Natural killer cell (primary cell): ENCODE data around the gene CARD19. TPM values are rescaled to one million over a fixed set of nuclear protein-coding genes. Genes with fewer than 3 reads are reported as not detected.

ENCODE experiments used
- ATAC-seq, 3 donors: fragments of 150-1000 bp in 2 of 3; fragments of 200-7000 bp in 1 of 3; cut with Tn5 transposase; 1 replicate in 1 of 3; 2 replicates in 2 of 3; pipeline ENCODE4 v1.10.0; 2021; ENCODE audit warnings: mild to moderate bottlenecking in 2 of 3, moderate library complexity in 2 of 3
- DNase-seq, 2 donors: peaks; one replicate each; pipeline versions ENCODE4 v3.0.0 to v3.0.0-alpha.2; 2013 to 2021; ENCODE audit warnings: mixed read lengths in 1 of 2
- H3K27ac ChIP-seq: one replicate; pipeline ENCODE4 v1.5.1; 2013; ENCODE audit warnings: mild to moderate bottlenecking, low read length
- H3K27me3 ChIP-seq: one replicate; pipeline ENCODE4 v1.6.1; 2013; ENCODE audit warnings: low read length; ENCODE audit not compliant: control insufficient read depth, insufficient read depth
- H3K36me3 ChIP-seq: one replicate; pipeline ENCODE4 v1.6.1; 2013; ENCODE audit warnings: low read length; ENCODE audit not compliant: control insufficient read depth, insufficient read depth
- H3K4me1 ChIP-seq: one replicate; pipeline ENCODE4 v1.6.1; 2013; ENCODE audit warnings: low read length; ENCODE audit not compliant: control insufficient read depth, insufficient read depth
- H3K4me3 ChIP-seq: one replicate; pipeline ENCODE4 v1.5.1; 2013; ENCODE audit warnings: low read length
- H3K9me3 ChIP-seq: one replicate; pipeline ENCODE4 v1.6.1; 2013; ENCODE audit warnings: low read length; ENCODE audit not compliant: control insufficient read depth, insufficient read depth
- H3K27ac Mint-ChIP-seq, 2 donors: one replicate each; pipeline ENCODE4 v1.8.0; 2022; ENCODE audit warnings: mild to moderate bottlenecking in 2 of 2, mixed read lengths in 2 of 2, moderate library complexity in 1 of 2
- H3K27me3 Mint-ChIP-seq, 2 donors: one replicate each; pipeline ENCODE4 v1.8.0; 2022; ENCODE audit warnings: low read depth in 2 of 2, mixed read lengths in 2 of 2
- H3K36me3 Mint-ChIP-seq: one replicate; pipeline ENCODE4 v1.8.0; 2022; ENCODE audit warnings: mixed read lengths
- H3K4me1 Mint-ChIP-seq, 2 donors: one replicate each; pipeline ENCODE4 v1.8.0; 2022; ENCODE audit warnings: mixed read lengths in 2 of 2
- H3K4me3 Mint-ChIP-seq: one replicate; pipeline ENCODE4 v1.8.0; 2022; ENCODE audit warnings: mild to moderate bottlenecking, moderate library complexity, mixed read lengths
- H3K9me3 Mint-ChIP-seq, 2 donors: one replicate each; pipeline ENCODE4 v1.8.0; 2022; ENCODE audit warnings: mixed read lengths in 2 of 2
- WGBS: methylation state at CpG from one replicate; pipeline ENCODE4 v1.1.7; 2013; ENCODE audit warnings: missing lambda C conversion rate; ENCODE audit not compliant: insufficient coverage; 5-methylcytosine and 5-hydroxymethylcytosine counted together
- intact Hi-C: fragments of 100-400 bp; cut with micrococcal nuclease; formaldehyde crosslinking; loops from one replicate; pipeline ENCODE4 v1.14.2; 2022
- total RNA-seq, 4 donors: library from RNA; stranded (reverse); fragments of 120-200 nt in 1 of 4; gene quantifications; one replicate each; pipeline versions ENCODE4 v1.2.3 to v1.2.4, GENCODE V29; 2013 to 2022
- TF ChIP-seq, protein P1 (sequence below): fragments of 200-600 bp; IDR thresholded peaks from one replicate; pipeline ENCODE4 v1.8.0; 2022; ENCODE audit warnings: antibody characterized with exemption

CARD19 gene
- total RNA-seq, 3 donors from 2014 or later (not counting 1 experiment from before 2014, with no cell fraction given) = 30.7 to 49.1 (median 42.6) TPM

GRCh38 chr9:93076101-93076791 is 19.8 kb upstream of the CARD19 start:
- TF ChIP-seq, protein P1, sequence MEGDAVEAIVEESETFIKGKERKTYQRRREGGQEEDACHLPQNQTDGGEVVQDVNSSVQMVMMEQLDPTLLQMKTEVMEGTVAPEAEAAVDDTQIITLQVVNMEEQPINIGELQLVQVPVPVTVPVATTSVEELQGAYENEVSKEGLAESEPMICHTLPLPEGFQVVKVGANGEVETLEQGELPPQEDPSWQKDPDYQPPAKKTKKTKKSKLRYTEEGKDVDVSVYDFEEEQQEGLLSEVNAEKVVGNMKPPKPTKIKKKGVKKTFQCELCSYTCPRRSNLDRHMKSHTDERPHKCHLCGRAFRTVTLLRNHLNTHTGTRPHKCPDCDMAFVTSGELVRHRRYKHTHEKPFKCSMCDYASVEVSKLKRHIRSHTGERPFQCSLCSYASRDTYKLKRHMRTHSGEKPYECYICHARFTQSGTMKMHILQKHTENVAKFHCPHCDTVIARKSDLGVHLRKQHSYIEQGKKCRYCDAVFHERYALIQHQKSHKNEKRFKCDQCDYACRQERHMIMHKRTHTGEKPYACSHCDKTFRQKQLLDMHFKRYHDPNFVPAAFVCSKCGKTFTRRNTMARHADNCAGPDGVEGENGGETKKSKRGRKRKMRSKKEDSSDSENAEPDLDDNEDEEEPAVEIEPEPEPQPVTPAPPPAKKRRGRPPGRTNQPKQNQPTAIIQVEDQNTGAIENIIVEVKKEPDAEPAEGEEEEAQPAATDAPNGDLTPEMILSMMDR = no peak
- no peaks in the 10 kb centered on the region for H3K9me3 Mint-ChIP-seq
- Histone ChIP-seq H3K36me3 (peaks cover 4% of the 10 kb centered on the region), H3K27ac (no peak overlapping the region), H3K4me3 (no peak overlapping the region), H3K27me3 (peaks cover 2% of the 10 kb centered on the region), H3K4me1 (peaks cover 10% of the 10 kb centered on the region), H3K9me3 (no peaks in the 10 kb centered on the region)
- no peaks in the 10 kb centered on the region for H3K4me1 Mint-ChIP-seq
- H3K36me3 Mint-ChIP-seq = no peaks in the 10 kb centered on the region
- intact Hi-C loops = no loop called here
- no peak for ATAC-seq
- no peak overlapping the region for H3K27ac Mint-ChIP-seq
- no peak for DNase-seq
- no peak overlapping the region for H3K4me3 Mint-ChIP-seq
- WGBS = 95% methylated on average over 12 of the region's 12 CpGs
- H3K27me3 Mint-ChIP-seq = peaks cover 50 to 61% of the 10 kb centered on the region in 2 donors

DNA sequence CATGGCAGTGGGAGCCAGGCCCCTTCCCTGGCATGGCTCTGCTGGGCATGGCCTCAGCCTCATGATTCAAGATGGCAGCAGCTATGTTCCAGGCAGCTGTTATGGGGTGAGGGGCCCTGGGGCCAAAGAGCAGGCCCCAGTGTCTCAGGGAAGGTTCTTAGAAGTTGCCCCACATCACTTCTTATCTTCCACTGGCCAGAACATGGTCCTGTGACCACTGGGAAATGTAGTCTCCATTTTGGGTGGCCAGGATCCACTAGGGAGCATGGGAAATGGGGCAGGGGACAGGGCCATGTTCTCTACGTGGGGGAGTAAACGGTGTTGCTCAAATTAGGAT is 19.3 kb upstream of the CARD19 start:
- ATAC-seq (no peak), DNase-seq (no peak)
- Mint-ChIP-seq H3K9me3 (no peaks in the 10 kb centered on the region), H3K36me3 (no peaks in the 10 kb centered on the region), H3K27ac (no peak overlapping the region), H3K4me1 (no peaks in the 10 kb centered on the region), H3K27me3 (peaks cover 46 to 58% of the 10 kb centered on the region in 2 donors), H3K4me3 (no peak overlapping the region)
- H3K4me1 ChIP-seq = peaks cover 10% of the 10 kb centered on the region
- H3K36me3 ChIP-seq = peaks cover 4% of the 10 kb centered on the region
- H3K9me3 ChIP-seq = no peaks in the 10 kb centered on the region
- H3K27me3 ChIP-seq = peaks cover 2% of the 10 kb centered on the region
- H3K4me3 ChIP-seq = no peak overlapping the region
- H3K27ac ChIP-seq = no peak overlapping the region
- intact Hi-C loops = no loop called here
- TF ChIP-seq, protein P1 = no peak
- WGBS = 100% methylated on average over 2 of the region's 2 CpGs

DNA sequence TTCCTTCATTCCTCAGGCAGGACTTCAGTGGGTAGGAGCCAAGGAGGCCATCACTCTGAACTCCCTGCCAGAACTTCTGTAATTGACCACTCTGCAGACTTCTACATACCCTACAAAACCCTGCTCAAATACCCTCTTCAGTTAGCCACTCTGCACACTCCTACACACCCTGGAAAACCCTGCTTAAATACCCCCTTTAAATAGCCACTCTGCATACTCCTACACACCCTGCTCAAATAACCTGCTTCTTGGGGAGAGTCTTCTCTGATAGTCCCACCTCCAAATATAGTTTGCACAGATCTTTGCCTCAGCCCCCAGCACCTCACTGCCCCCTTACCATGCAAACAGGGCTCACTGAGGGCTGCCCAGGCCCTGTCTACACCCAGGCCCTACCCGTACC is 18.6 kb upstream of the CARD19 start:
- TF ChIP-seq, protein P1 = no peak
- Mint-ChIP-seq H3K9me3 (no peaks in the 10 kb centered on the region), H3K27ac (no peak overlapping the region), H3K27me3 (peaks cover 46 to 57% of the 10 kb centered on the region in 2 donors), H3K36me3 (no peaks in the 10 kb centered on the region), H3K4me1 (no peaks in the 10 kb centered on the region), H3K4me3 (no peak overlapping the region)
- Histone ChIP-seq H3K27me3 (peaks cover 2% of the 10 kb centered on the region), H3K4me1 (peaks cover 10% of the 10 kb centered on the region), H3K9me3 (no peaks in the 10 kb centered on the region), H3K4me3 (no peak overlapping the region), H3K36me3 (peaks cover 4% of the 10 kb centered on the region), H3K27ac (no peak overlapping the region)
- intact Hi-C loops = no loop called here
- 100% methylated on average over 1 of the region's 1 CpG for WGBS
- DNase-seq (no peak), ATAC-seq (no peak)

- TF ChIP-seq, protein P1 = no peak
- no peak for ATAC-seq
- Mint-ChIP-seq H3K4me1 (no peaks in the 10 kb centered on the region), H3K27me3 (peaks cover 42 to 52% of the 10 kb centered on the region in 2 donors), H3K4me3 (no peak overlapping the region), H3K36me3 (no peaks in the 10 kb centered on the region), H3K9me3 (no peaks in the 10 kb centered on the region), H3K27ac (no peak overlapping the region)
- peaks cover 5% of the 10 kb centered on the region for H3K27me3 ChIP-seq
- WGBS = 96% methylated on average over 16 of the region's 16 CpGs
- peaks cover 14% of the 10 kb centered on the region for H3K4me1 ChIP-seq
- DNase-seq = no peak
- H3K9me3 ChIP-seq = no peaks in the 10 kb centered on the region
- peaks cover 4% of the 10 kb centered on the region for H3K36me3 ChIP-seq
- no peak overlapping the region for H3K27ac ChIP-seq
- intact Hi-C loops = no loop called here
- no peak overlapping the region for H3K4me3 ChIP-seq
Measured at GRCh38 chr9:93077811-93078210, 18.2 kb upstream of the CARD19 start.
